Neural progenitor cell (in vitro differentiated cells): Measurements from ENCODE around the gene P2RX7. TPM values are rescaled to one million over a fixed set of nuclear protein-coding genes. Genes with fewer than 3 reads are reported as not detected.
"Not testable (repeated sequence)": the region's sequence is repeated elsewhere in the genome, so short reads cannot be mapped to it uniquely, and the experiment has no call there.

Experiments used
- DNase-seq: peaks from one replicate; pipeline ENCODE4 v3.0.0-alpha.2; 2016; ENCODE audit warnings: low spot score
- H2AFZ ChIP-seq: fragments of 200-600 bp; sonication (generic); replicated peaks from 2 replicates; pipeline ENCODE4 v1.6.1; 2016; ENCODE audit warnings: antibody characterized with exemption
- H3F3A ChIP-seq: fragments of 200-600 bp; sonication (generic); 2 replicates; pipeline ENCODE4 v1.6.1; 2016; ENCODE audit warnings: antibody characterized with exemption, low read depth
- H3K27ac ChIP-seq: fragments of 200-600 bp; sonication (generic); 2 replicates; pipeline ENCODE4 v1.5.1; 2016; ENCODE audit warnings: mild to moderate bottlenecking
- H3K27me3 ChIP-seq: fragments of 200-600 bp; sonication (generic); 2 replicates; pipeline ENCODE4 v1.6.1; 2016; ENCODE audit warnings: mild to moderate bottlenecking, moderate library complexity
- H3K36me3 ChIP-seq: fragments of 200-600 bp; sonication (generic); 2 replicates; pipeline ENCODE4 v1.5.1; 2016
- H3K4me1 ChIP-seq: fragments of 200-600 bp; sonication (generic); 2 replicates; pipeline ENCODE4 v1.6.1; 2016; ENCODE audit warnings: mixed run types
- H3K4me2 ChIP-seq: fragments of 200-600 bp; sonication (generic); 2 replicates; pipeline ENCODE4 v1.6.1; 2016
- H3K4me3 ChIP-seq: fragments of 200-600 bp; sonication (generic); 2 replicates; pipeline ENCODE4 v1.5.1; 2016
- H3K79me2 ChIP-seq: fragments of 200-600 bp; sonication (generic); 2 replicates; pipeline ENCODE4 v1.6.1; 2016; ENCODE audit warnings: low read depth
- H3K9ac ChIP-seq: fragments of 200-600 bp; sonication (generic); 2 replicates; pipeline ENCODE4 v1.6.1; 2016
- H3K9me3 ChIP-seq: fragments of 200-600 bp; sonication (generic); 2 replicates; pipeline ENCODE4 v1.5.1; 2016; ENCODE audit warnings: low read depth
- H4K20me1 ChIP-seq: fragments of 200-600 bp; sonication (generic); 2 replicates; pipeline ENCODE4 v1.6.1; 2016; ENCODE audit warnings: low read depth
- H3K27ac Mint-ChIP-seq: 3 replicates; pipeline ENCODE4 v1.8.0; 2021; ENCODE audit warnings: mixed read lengths
- H3K27me3 Mint-ChIP-seq: 2 replicates; pipeline ENCODE4 v1.8.0; 2022; ENCODE audit warnings: low read depth, mild to moderate bottlenecking, inconsistent platforms, moderate library complexity, mixed read lengths; ENCODE audit not compliant: insufficient read depth
- H3K36me3 Mint-ChIP-seq: 3 replicates; pipeline ENCODE4 v1.8.0; 2021; ENCODE audit warnings: mixed read lengths
- H3K4me1 Mint-ChIP-seq: 3 replicates; pipeline ENCODE4 v1.8.0; 2021; ENCODE audit warnings: mixed read lengths
- H3K4me3 Mint-ChIP-seq: 3 replicates; pipeline ENCODE4 v1.8.0; 2021; ENCODE audit warnings: mild to moderate bottlenecking, moderate library complexity, mixed read lengths
- H3K9me3 Mint-ChIP-seq: 3 replicates; pipeline ENCODE4 v1.8.0; 2020; ENCODE audit warnings: mixed read lengths
- EZH2 ChIP-seq: fragments of 200-600 bp; sonication (generic); IDR thresholded peaks from 2 replicates; pipeline ENCODE4 v1.6.1; 2017; ENCODE audit warnings: antibody characterized with exemption, mild to moderate bottlenecking, moderate library complexity
- EZH2phosphoT487 ChIP-seq: fragments of 200-600 bp; sonication (generic); IDR thresholded peaks from 2 replicates; pipeline ENCODE4 v1.6.1; 2017; ENCODE audit warnings: antibody characterized with exemption
- total RNA-seq: library from RNA; depleted of rRNA; stranded (reverse); fragments of >200 nt; gene quantifications from 2 replicates; pipeline ENCODE4 v1.2.3, GENCODE V29; 2015; ENCODE audit warnings: low replicate concordance
- TF ChIP-seq, protein P1 (sequence below): fragments of 200-600 bp; sonication (generic); IDR thresholded peaks from 2 replicates; pipeline ENCODE4 v1.5.1; 2017; ENCODE audit warnings: antibody characterized with exemption, mild to moderate bottlenecking

P2RX7 gene
- total RNA-seq, 1 donor from 2014 or later = 0.71 TPM

DNA sequence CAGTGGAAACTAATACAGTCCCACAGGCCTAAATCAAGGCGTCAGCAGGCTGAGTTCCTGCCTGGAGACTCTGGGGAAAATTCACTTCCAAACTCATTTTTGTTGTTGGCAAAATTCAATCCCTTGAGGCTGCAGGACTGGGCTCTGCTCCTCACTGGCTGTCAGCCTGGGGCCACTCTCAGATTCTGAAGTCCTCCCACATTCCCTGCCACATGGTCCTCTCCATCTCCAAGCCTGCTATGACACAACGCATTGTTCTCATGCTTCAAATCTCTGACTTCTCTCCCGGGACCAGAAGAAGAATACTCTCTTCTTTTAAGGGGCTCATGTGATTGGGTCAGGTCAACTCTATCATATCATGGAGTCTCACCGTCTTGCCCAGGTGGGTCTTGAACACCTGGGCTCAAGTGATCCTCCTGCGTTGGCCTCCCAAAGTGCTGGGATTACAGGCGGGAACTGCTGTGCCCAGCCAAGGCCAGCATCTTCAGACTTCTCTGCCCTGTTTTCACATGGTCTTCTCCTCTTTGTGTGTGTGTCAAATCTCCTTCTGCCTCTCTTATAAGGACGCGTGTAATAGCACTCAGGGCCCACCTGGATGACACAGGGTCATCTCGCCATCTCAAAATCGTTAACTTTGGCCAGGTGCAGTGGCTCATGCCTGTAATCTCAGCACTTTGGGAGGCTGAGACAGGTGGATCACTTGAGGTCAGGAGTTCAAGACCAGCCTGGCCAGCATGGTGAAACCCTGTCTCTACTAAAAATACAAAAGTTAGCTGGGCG, 9.7 kb downstream of the P2RX7 start:
- H3K27me3 ChIP-seq = no peaks in the 10 kb centered on the region
- peak overlapping the region; percentile 72 for H3K27ac Mint-ChIP-seq
- no peak overlapping the region for H3K27ac ChIP-seq
- no peaks in the 10 kb centered on the region for H4K20me1 ChIP-seq
- H3K79me2 ChIP-seq = no peaks in the 10 kb centered on the region
- no peak overlapping the region for H3K9ac ChIP-seq
- peaks cover 8% of the 10 kb centered on the region for H3K27me3 Mint-ChIP-seq
- H3K4me3 ChIP-seq = no peak overlapping the region
- H3K36me3 ChIP-seq = no peaks in the 10 kb centered on the region
- H2AFZ ChIP-seq = no peak overlapping the region
- H3K4me2 ChIP-seq = no peak overlapping the region
- TF ChIP-seq EZH2 (no peak), EZH2phosphoT487 (no peak)
- TF ChIP-seq, protein P1, sequence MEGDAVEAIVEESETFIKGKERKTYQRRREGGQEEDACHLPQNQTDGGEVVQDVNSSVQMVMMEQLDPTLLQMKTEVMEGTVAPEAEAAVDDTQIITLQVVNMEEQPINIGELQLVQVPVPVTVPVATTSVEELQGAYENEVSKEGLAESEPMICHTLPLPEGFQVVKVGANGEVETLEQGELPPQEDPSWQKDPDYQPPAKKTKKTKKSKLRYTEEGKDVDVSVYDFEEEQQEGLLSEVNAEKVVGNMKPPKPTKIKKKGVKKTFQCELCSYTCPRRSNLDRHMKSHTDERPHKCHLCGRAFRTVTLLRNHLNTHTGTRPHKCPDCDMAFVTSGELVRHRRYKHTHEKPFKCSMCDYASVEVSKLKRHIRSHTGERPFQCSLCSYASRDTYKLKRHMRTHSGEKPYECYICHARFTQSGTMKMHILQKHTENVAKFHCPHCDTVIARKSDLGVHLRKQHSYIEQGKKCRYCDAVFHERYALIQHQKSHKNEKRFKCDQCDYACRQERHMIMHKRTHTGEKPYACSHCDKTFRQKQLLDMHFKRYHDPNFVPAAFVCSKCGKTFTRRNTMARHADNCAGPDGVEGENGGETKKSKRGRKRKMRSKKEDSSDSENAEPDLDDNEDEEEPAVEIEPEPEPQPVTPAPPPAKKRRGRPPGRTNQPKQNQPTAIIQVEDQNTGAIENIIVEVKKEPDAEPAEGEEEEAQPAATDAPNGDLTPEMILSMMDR = no peak
- no peaks in the 10 kb centered on the region for H3K36me3 Mint-ChIP-seq
- H3K4me1 Mint-ChIP-seq = no peaks in the 10 kb centered on the region
- no peaks in the 10 kb centered on the region for H3F3A ChIP-seq
- no peaks in the 10 kb centered on the region for H3K9me3 ChIP-seq
- DNase-seq = no peak
- H3K4me3 Mint-ChIP-seq = no peak overlapping the region
- peaks cover 3% of the 10 kb centered on the region for H3K9me3 Mint-ChIP-seq
- no peaks in the 10 kb centered on the region for H3K4me1 ChIP-seq

DNA sequence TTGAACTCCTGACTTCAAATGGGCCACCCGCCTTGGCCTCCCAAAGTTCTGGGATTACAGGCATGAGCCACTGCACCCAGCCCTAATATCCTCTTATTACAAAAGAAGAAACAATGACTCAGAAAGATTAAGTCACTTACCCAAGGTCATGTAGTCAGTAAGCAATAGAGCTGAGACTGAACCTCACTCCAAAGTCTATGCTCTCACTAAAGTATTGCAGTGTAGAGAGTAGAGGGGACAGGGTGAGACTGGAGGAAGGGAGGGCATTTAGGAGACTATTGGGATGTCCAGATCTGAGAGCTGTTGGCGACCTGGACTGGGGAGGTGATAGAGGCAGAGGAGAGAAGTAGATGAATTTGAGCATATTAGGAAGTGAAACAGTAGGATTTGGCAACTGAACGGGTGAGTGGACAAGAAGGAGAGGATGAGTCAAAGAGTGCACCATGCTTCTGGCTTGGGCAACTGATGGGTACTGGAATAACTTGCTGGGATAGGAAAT, 11.8 kb downstream of the P2RX7 start:
- H3K36me3 ChIP-seq = no peaks in the 10 kb centered on the region
- H3K4me1 Mint-ChIP-seq = no peaks in the 10 kb centered on the region
- no peak overlapping the region for H3K9ac ChIP-seq
- TF ChIP-seq, protein P1 = no peak
- TF ChIP-seq EZH2phosphoT487 = no peak
- no peak for TF ChIP-seq EZH2
- H3K27ac ChIP-seq = no peak overlapping the region
- no peak overlapping the region for H3K4me3 ChIP-seq
- no peak overlapping the region for H2AFZ ChIP-seq
- no peaks in the 10 kb centered on the region for H3K36me3 Mint-ChIP-seq
- DNase-seq = no peak
- H3K27ac Mint-ChIP-seq = no peak overlapping the region
- H3K4me2 ChIP-seq = no peak overlapping the region
- H3K4me3 Mint-ChIP-seq = no peak overlapping the region
- H3K4me1 ChIP-seq = no peaks in the 10 kb centered on the region
- no peaks in the 10 kb centered on the region for H4K20me1 ChIP-seq
- H3K27me3 ChIP-seq = no peaks in the 10 kb centered on the region
- H3K79me2 ChIP-seq = no peaks in the 10 kb centered on the region
- no peaks in the 10 kb centered on the region for H3F3A ChIP-seq
- no peaks in the 10 kb centered on the region for H3K9me3 ChIP-seq
- H3K27me3 Mint-ChIP-seq = peaks cover 11% of the 10 kb centered on the region
- H3K9me3 Mint-ChIP-seq = peaks cover 3% of the 10 kb centered on the region

DNA sequence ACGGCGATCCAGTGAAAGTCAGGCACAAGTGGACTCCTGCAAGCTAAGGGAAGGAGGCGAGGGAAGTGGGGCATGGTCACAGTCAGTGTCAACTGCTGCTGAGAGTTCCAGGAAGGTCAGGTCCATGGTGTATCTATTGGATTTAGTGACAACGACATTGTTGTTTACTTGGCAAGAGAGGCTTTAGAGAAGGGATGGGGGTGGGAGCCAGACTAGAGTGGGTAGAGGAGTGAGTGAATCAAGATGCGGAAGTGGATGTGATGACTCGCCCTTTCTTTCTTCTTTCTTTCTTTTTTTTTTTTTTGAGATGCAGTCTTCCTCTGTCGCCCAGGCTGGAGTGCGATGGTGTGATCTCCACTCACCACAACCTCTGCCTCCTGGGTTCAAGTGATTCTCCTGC, 12.5 kb downstream of the P2RX7 start:
- no peaks in the 10 kb centered on the region for H3K27me3 ChIP-seq
- no peaks in the 10 kb centered on the region for H4K20me1 ChIP-seq
- H3K4me1 ChIP-seq = no peaks in the 10 kb centered on the region
- H3K4me2 ChIP-seq = no peak overlapping the region
- peaks cover 3% of the 10 kb centered on the region for H3K9me3 Mint-ChIP-seq
- no peak overlapping the region for H3K4me3 Mint-ChIP-seq
- no peaks in the 10 kb centered on the region for H3K4me1 Mint-ChIP-seq
- H3K27me3 Mint-ChIP-seq = peaks cover 11% of the 10 kb centered on the region
- H3K4me3 ChIP-seq = no peak overlapping the region
- no peak overlapping the region for H3K9ac ChIP-seq
- DNase-seq = no peak
- H3K27ac Mint-ChIP-seq = no peak overlapping the region
- H2AFZ ChIP-seq = no peak overlapping the region
- H3K36me3 Mint-ChIP-seq = no peaks in the 10 kb centered on the region
- no peaks in the 10 kb centered on the region for H3F3A ChIP-seq
- TF ChIP-seq EZH2phosphoT487 = no peak
- TF ChIP-seq, protein P1 = no peak
- TF ChIP-seq EZH2 = no peak
- no peak overlapping the region for H3K27ac ChIP-seq
- no peaks in the 10 kb centered on the region for H3K36me3 ChIP-seq
- no peaks in the 10 kb centered on the region for H3K79me2 ChIP-seq
- H3K9me3 ChIP-seq = no peaks in the 10 kb centered on the region

DNA sequence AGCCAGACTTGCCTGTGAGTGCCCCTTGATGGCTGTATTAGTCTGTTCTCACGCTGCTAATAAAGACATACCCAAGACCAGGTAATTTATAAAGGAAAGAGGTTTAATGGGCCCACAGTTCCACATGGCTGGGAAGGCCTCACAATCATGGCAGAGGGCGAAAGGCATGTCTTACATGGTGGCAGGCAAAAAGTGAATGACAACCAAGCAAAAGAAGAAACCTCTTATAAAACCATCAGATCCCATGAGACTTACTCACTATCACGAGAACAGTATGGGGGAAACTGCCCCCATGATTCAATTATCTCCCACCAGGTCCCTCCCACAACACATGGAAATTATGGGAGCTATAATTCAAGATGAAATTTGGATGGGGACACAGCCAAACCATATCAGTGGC, 16.6 kb downstream of the P2RX7 start:
- not testable (repeated sequence) for H4K20me1 ChIP-seq, H3K27ac Mint-ChIP-seq, H3K9me3 Mint-ChIP-seq, H2AFZ ChIP-seq, H3K27ac ChIP-seq, H3K4me3 Mint-ChIP-seq, H3K4me1 ChIP-seq, H3K36me3 Mint-ChIP-seq, H3K4me3 ChIP-seq, DNase-seq, H3K36me3 ChIP-seq, H3K9me3 ChIP-seq, H3F3A ChIP-seq, H3K4me1 Mint-ChIP-seq, H3K79me2 ChIP-seq, H3K9ac ChIP-seq, H3K4me2 ChIP-seq, H3K27me3 ChIP-seq
- peaks cover 11% of the 10 kb centered on the region for H3K27me3 Mint-ChIP-seq
